ENCODE data around the gene NDUFA1. TPM values are rescaled to one million over a fixed set of nuclear protein-coding genes. Genes with fewer than 3 reads are reported as not detected.

Gene NDUFA1
- total and polyA plus RNA-seq, 2 of the 13 experiments (the other 11 are each of a cell fraction or from before 2014, with no cell fraction given): 150 to 167 TPM

DNA sequence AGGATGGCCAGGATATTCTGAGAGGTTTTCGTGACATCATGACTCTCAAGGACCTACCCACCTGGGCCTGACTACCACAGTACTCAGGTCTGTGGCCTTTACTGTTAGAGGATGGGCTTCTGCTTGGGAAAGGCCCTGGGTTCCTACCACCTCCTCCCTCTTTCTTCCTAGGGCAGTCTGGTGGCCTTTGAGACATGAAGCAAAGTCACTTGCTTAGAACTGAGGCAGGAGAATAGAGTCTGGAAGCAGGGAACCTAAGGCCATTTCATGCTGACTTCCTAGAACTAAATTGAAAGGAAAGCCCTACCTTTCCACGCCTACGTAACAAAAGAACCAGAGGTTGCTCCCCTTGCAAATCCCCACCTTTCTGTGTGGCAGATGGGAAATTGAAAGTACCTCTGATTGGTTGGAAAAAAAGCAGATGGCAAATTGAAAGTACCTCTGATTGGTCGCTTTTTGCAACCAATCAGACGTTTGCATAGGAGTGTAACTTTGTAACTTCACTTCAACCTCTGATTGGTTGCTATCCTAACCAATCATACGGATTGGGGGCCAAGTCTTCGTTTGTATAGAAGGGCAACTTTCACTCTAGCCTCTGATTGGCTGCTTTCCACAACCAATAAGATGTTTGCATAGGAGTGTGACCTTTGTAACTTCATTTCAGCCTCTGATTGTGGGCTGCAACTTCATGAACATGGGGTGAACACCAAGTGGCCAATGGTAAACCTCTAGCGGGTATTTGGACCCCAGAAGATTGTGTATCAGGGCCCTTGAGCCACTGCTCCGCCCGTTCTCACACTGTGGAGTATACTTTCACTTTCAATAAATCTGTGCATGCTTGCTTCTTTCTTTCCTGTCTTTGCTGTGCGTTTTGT is 14.2 kb downstream of the NDUFA1 start (continued):
- TF ChIP-seq ZNF264 (CRISPR knock-in tag; IDR thresholded peaks at IDR 0.05): peak; percentile 48; the same call in 1 of the 2 replicates
- TF ChIP-seq ZNF75D (CRISPR knock-in tag; IDR thresholded peaks at IDR 0.05; ENCODE audit: borderline replicate concordance): no peak
- TF ChIP-seq ZNF782 (CRISPR knock-in tag; IDR thresholded peaks at IDR 0.05; ENCODE audit: borderline replicate concordance): no peak
- no peak for TF ChIP-seq RBAK (CRISPR knock-in tag; IDR thresholded peaks at IDR 0.05)
- TF ChIP-seq KAT8 (CRISPR knock-in tag; IDR thresholded peaks at IDR 0.05): peak; percentile 64
- no peak for TF ChIP-seq MATR3 (CRISPR knock-in tag; IDR thresholded peaks at IDR 0.05)

DNA sequence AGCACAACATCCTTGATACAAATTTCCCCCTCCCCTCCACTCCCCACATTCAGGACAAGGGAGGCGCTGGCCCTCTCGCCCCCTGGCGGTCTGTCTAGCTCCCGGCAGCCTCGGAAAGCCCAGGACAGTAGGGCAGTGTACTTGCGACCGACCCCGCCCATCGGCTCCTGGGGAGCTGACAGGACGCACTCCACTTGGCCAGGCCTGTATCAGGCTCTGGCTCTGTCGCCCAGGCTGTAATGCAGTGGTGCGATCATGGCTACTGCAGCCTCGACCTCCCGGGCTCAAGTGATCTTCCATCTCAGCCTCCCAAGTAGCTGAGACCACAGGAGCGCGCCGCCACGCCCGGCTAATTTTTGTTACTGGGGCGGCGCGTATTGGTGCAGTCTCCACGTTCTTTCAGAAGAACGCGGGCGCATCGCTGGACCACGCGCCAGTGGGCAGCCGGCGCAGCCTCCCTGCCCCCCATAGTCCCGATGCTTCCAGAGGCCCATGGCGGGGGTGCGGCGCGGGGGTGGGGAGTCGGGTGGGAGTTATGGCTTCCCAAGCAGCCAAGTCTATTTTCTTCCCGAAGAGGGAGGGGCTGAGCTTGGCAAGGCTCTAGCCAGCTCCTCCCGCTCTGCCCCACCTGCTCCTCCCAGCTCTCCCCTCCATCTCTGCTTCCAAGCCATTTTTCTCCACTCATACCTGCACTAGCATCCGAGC is 16.2 kb downstream of the NDUFA1 start:
- no peak overlapping the region for H2AFZ ChIP-seq (ENCODE audit: low read length)
- H3K4me1 ChIP-seq (ENCODE audit: insufficient read depth, low read length): no peaks in the 10 kb centered on the region
- ATAC-seq (peak; percentile 79), FAIRE-seq (peak; percentile 30), DNase-seq (ENCODE audit: low spot score) (peak; percentile 54)
- H3K4me3 ChIP-seq (replicated peaks in 1 of 3; ENCODE audit: insufficient read depth in 1 of 3, low read depth in 2 of 3, low read length in 3 of 3): no peak overlapping the region
- no peaks in the 10 kb centered on the region for H3K36me3 ChIP-seq (replicated peaks in 1 of 2; ENCODE audit: control insufficient read depth in 1 of 2, insufficient read depth in 2 of 2, low read length in 2 of 2)
- BruUV-seq (replicated peaks): no TSS peak
- no peak overlapping the region for H3K27ac ChIP-seq (ENCODE audit: extremely low read length, insufficient read depth, low read length)
- ChIA-PET POLR2A (interaction anchor here (0.6 to 1.4 kb wide), 2 partner anchors 96 to 194 kb away, joined by 3 to 4 read pairs; partner anchors contain the start of gene RPL39), CTCF (ENCODE audit: low intra/inter-chr PET ratio, low total read pairs) (no interaction called here)
- in situ Hi-C loops (cut with HindIII; ENCODE audit: extremely low pct_ligation_motif_present, low pct_unique_long_range_greater_than_20kb) (no loop called here), intact Hi-C loops (cut with micrococcal nuclease; ENCODE audit: unreplicated experiment) (loop anchor here (2.0 to 5.0 kb wide), 2 partner anchors 47 to 364 kb away; partner anchors contain the start of gene ZBTB33)
- H3K4me2 ChIP-seq (ENCODE audit: low read depth, low read length): peak overlapping the region; percentile 32; the same call in 1 of the 2 replicates
- H3K9ac ChIP-seq (ENCODE audit: insufficient read depth, low read depth, low read length): no peak overlapping the region
- WGBS (ENCODE audit: low lambda C conversion rate): 83% methylated on average over 6 of the region's 40 CpGs
- H3K9me3 ChIP-seq (ENCODE audit: low read length): no peaks in the 10 kb centered on the region
- H3K27me3 ChIP-seq (ENCODE audit: control insufficient read depth in 1 of 2, insufficient read depth in 2 of 2, low read length in 2 of 2): no peaks in the 10 kb centered on the region; a peak in 1 of 5 replicates
- no peaks in the 10 kb centered on the region for H4K20me1 ChIP-seq (ENCODE audit: insufficient read depth, low read length)
- H3K79me2 ChIP-seq (ENCODE audit: insufficient read depth, low read length): peaks cover 6% of the 10 kb centered on the region
- peak; percentile 48; the same call in 1 of the 2 replicates for TF ChIP-seq GATAD1 (CRISPR knock-in tag; IDR thresholded peaks at IDR 0.05)
- no peak for TF ChIP-seq U2AF1 (optimal IDR thresholded peaks at IDR 0.05; ENCODE audit: low read depth, low read length)
- TF ChIP-seq, protein P1, sequence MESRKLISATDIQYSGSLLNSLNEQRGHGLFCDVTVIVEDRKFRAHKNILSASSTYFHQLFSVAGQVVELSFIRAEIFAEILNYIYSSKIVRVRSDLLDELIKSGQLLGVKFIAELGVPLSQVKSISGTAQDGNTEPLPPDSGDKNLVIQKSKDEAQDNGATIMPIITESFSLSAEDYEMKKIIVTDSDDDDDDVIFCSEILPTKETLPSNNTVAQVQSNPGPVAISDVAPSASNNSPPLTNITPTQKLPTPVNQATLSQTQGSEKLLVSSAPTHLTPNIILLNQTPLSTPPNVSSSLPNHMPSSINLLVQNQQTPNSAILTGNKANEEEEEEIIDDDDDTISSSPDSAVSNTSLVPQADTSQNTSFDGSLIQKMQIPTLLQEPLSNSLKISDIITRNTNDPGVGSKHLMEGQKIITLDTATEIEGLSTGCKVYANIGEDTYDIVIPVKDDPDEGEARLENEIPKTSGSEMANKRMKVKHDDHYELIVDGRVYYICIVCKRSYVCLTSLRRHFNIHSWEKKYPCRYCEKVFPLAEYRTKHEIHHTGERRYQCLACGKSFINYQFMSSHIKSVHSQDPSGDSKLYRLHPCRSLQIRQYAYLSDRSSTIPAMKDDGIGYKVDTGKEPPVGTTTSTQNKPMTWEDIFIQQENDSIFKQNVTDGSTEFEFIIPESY (CRISPR knock-in tag; IDR thresholded peaks at IDR 0.05): peak; percentile 85
- no peak for TF ChIP-seq NFIB (CRISPR knock-in tag; IDR thresholded peaks at IDR 0.05; ENCODE audit: borderline replicate concordance)
- no peak for TF ChIP-seq MIER3 (CRISPR knock-in tag; IDR thresholded peaks at IDR 0.05; ENCODE audit: borderline replicate concordance)
- no peak for TF ChIP-seq CHCHD3 (CRISPR knock-in tag; IDR thresholded peaks at IDR 0.05)
- no peak for TF ChIP-seq DNMT3B (CRISPR knock-in tag; conservative IDR thresholded peaks at IDR 0.05)
- TF ChIP-seq, protein P2, sequence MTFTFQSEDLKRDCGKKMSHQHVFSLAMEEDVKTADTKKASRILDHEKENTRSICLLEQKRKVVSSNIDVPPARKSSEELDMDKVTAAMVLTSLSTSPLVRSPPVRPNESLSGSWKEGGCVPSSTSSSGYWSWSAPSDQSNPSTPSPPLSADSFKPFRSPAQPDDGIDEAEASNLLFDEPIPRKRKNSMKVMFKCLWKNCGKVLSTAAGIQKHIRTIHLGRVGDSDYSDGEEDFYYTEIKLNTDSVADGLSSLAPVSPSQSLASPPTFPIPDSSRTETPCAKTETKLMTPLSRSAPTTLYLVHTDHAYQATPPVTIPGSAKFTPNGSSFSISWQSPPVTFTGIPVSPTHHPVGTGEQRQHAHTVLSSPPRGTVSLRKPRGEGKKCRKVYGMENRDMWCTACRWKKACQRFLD (CRISPR knock-in tag; IDR thresholded peaks at IDR 0.05; ENCODE audit: borderline replicate concordance): no peak
- TF ChIP-seq LCORL (IDR thresholded peaks at IDR 0.05): no peak
- TF ChIP-seq LCORL (CRISPR knock-in tag; IDR thresholded peaks at IDR 0.05): no peak
- TF ChIP-seq ZMYM4 (CRISPR knock-in tag; IDR thresholded peaks at IDR 0.05): 0 out of 2 replicates have a peak, but pooled peaks have one; percentile 35
- peak; percentile 35; the same call in 1 of the 2 replicates for TF ChIP-seq ZFX (CRISPR knock-in tag; IDR thresholded peaks at IDR 0.05; ENCODE audit: low read depth)

Data from HepG2 (cell line).